Effector memory CD4-positive, alpha-beta T cell (primary cell): ENCODE data around the gene GANAB.
A peak's percentile ranks its signal among the peaks of the same experiment; 100 is the strongest.

Source experiments
- DNase-seq, 3 donors: peaks; one replicate each; pipeline ENCODE4 v3.0.0-alpha.2; 2020
- H3K27ac ChIP-seq: 2 replicates; pipeline ENCODE4 v1.7.0; 2013; ENCODE audit warnings: mild to moderate bottlenecking, low read length, moderate library complexity; ENCODE audit not compliant: insufficient read depth, poor library complexity, severe bottlenecking
- H3K27me3 ChIP-seq: replicated peaks from 2 replicates; pipeline ENCODE4 v1.7.0; 2013; ENCODE audit warnings: mild to moderate bottlenecking, low read length; ENCODE audit not compliant: insufficient read depth, control insufficient read depth, poor library complexity, severe bottlenecking
- H3K36me3 ChIP-seq: 2 replicates; pipeline ENCODE4 v1.7.0; 2013; ENCODE audit warnings: mild to moderate bottlenecking, low read length, moderate library complexity; ENCODE audit not compliant: control insufficient read depth, insufficient read depth
- H3K4me1 ChIP-seq: 2 replicates; pipeline ENCODE4 v1.7.0; 2013; ENCODE audit warnings: low read length, mild to moderate bottlenecking; ENCODE audit not compliant: control insufficient read depth, insufficient read depth, poor library complexity, severe bottlenecking
- H3K4me3 ChIP-seq: 2 replicates; pipeline ENCODE4 v1.7.0; 2013; ENCODE audit warnings: low read length, low read depth, mild to moderate bottlenecking; ENCODE audit not compliant: insufficient read depth, poor library complexity, severe bottlenecking
- H3K9me3 ChIP-seq: 2 replicates; pipeline ENCODE4 v1.7.0; 2013; ENCODE audit warnings: mild to moderate bottlenecking, low read length, moderate library complexity; ENCODE audit not compliant: control insufficient read depth

The GANAB gene

GRCh38 chr11:62612366-62613290 lies 33.8 kb downstream of the GANAB start, which contains the start of the genes EML3 and ROM1:
TSS of gene EML3 (minus strand) at chr11:62612775. CDS start at chr11:62612457, 318 bp downstream.
TSS of gene ROM1 (plus strand) at chr11:62613257. CDS start at chr11:62613282, 25 bp downstream.
- DNase-seq: peak; percentile 74 to 82 (median 80)
- Histone ChIP-seq H3K36me3 (peaks cover 39% of the 10 kb centered on the region), H3K27ac (peak within 1 kb of the TSS; percentile 93), H3K4me1 (peaks cover 17% of the 10 kb centered on the region), H3K27me3 (no peaks in the 10 kb centered on the region), H3K9me3 (no peaks in the 10 kb centered on the region), H3K4me3 (peak within 1 kb of the TSS; percentile 79)

DNA sequence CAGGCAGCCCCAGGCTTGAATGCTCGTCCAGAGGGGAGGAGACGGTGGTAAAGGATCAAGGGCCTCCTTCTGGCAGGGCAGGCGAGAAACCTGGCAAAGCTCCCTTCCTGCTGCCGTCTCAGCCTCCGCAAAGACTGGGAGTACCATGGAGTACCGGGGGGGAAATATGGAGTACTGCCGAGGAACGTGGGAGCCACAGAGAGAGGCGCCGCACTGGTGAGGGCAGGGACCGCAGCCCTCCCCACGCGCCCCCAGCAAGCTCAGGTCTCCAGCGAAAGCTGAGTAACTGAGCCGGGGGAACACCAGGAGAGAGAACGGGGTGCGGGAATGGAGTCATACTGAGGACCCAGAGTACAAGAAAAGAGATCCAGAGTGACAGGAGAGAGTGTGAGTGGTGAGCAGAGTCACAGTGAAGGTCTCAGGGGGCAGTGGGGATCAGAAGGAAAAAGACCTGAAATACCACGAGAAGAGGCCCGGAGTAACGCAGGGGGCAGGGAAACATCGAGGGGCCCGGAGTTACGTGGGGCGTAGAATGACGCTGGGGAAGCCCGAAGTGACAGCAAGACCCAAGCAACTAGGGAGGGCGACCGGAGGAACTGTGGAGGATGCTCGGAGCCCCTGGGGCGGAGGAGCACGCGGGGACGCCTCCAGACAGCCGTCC lies 34.6 kb downstream of the GANAB start:
- Histone ChIP-seq H3K27ac (peak overlapping the region; percentile 93), H3K4me3 (peak overlapping the region; percentile 79), H3K27me3 (no peaks in the 10 kb centered on the region), H3K4me1 (peaks cover 17% of the 10 kb centered on the region), H3K9me3 (no peaks in the 10 kb centered on the region), H3K36me3 (peaks cover 37% of the 10 kb centered on the region)
- peak in 1 of 3 donors; percentile 12 for DNase-seq

DNA sequence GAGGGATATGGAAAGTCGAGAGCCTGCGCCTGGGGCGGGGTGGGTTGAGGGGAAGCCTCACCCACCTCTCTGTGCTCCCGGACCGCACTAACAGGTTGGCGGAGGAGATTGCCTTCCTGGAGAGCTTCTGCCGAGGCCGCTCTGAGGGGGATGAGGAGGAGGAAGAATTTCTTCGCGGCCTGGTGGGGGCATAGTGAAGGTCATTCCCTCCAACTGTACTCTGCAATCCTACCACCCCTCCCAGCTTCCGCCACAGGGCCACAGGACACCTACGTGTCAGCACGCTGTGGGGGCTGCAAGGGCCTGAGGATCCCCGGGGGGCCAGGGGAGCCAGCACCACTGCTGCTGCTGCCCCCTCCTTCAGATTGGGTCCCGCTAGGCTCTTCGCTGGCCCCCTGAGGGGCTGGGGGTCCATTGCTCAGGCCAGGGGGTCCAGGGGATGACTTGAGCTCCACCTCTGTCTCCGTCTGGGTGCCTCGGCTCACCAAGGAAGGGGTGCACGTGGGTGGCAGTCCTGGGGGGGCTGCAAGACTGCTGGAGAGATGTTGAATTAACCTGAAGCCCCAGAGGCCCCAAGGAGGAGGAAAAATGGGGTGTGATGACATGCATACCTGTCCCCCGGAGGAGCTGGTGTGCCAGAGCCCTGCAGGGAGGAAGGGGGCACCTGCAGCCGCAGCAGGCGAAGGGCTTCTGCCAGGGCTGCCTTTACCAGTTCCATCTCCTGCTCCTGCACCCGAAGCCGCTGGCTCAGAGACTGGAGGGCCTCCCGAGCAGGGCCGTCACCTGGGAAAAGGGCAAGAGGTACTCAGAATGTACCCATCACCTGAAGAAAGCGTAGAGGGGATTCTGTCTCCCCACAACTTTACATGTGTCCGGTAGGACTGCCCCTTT lies 35.4 kb downstream of the GANAB start:
- Histone ChIP-seq H3K36me3 (peaks cover 33% of the 10 kb centered on the region), H3K9me3 (no peaks in the 10 kb centered on the region), H3K27me3 (no peaks in the 10 kb centered on the region), H3K4me3 (peak overlapping the region; percentile 79), H3K4me1 (peaks cover 17% of the 10 kb centered on the region), H3K27ac (peak overlapping the region; percentile 93)
- DNase-seq: no peak

DNA sequence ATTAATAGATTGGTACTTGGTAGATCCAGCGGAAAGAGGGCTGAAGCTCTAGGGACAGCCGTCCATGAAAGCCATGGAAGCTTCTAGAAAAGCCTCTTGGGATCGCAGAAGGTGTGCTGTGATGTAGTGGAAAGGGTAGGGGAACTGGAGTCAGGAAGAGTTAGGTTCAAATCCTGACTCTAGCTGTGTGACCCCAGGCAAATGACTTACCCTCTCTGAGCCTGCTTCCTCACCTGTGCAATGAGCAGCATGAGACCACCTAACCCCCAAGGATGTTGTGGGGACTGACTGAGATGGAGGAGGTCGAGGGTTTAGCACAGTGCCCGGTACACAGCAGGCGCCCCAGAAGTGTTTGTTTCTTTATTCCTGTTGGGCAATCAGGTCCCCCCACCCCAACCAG lies 36.0 kb downstream of the GANAB start:
- peaks cover 17% of the 10 kb centered on the region for H3K4me1 ChIP-seq
- no peak overlapping the region for H3K4me3 ChIP-seq
- H3K36me3 ChIP-seq: peaks cover 32% of the 10 kb centered on the region
- H3K27ac ChIP-seq: no peak overlapping the region
- DNase-seq: no peak
- H3K27me3 ChIP-seq: no peaks in the 10 kb centered on the region
- H3K9me3 ChIP-seq: no peaks in the 10 kb centered on the region

- peaks cover 36% of the 10 kb centered on the region for H3K36me3 ChIP-seq
Measured at GRCh38 chr11:62608776-62609175, 37.6 kb downstream of the GANAB start.

DNA sequence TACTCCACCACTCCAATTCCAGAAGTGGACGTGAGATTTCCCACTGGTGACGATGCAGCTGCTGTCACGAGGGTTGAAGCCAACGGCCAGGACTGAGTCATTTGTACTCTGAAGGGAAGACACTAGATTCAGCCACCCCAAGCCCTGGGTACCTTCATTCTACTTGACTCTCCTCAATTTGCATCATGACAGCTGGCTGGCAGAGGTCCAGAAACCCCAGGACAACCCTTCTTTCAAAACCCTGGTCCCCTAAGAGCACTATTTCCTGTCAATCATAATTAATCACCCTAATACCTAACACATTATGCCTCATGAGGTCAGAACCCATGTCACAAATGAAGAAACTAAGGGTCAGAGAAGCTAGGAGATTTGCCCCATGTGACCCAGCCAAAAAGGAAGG lies 38.7 kb downstream of the GANAB start:
- no peak overlapping the region for H3K27ac ChIP-seq
- peaks cover 13% of the 10 kb centered on the region for H3K4me1 ChIP-seq
- H3K4me3 ChIP-seq: no peak overlapping the region
- no peak for DNase-seq
- no peaks in the 10 kb centered on the region for H3K9me3 ChIP-seq
- H3K27me3 ChIP-seq: no peaks in the 10 kb centered on the region
- H3K36me3 ChIP-seq: peaks cover 36% of the 10 kb centered on the region

More at GRCh38 chr11:62608776-62609175, 37.6 kb downstream of the GANAB start:
- Histone ChIP-seq H3K27me3 (no peaks in the 10 kb centered on the region), H3K9me3 (no peaks in the 10 kb centered on the region), H3K4me3 (no peak overlapping the region), H3K4me1 (peaks cover 17% of the 10 kb centered on the region), H3K27ac (no peak overlapping the region)
- DNase-seq: no peak

DNA sequence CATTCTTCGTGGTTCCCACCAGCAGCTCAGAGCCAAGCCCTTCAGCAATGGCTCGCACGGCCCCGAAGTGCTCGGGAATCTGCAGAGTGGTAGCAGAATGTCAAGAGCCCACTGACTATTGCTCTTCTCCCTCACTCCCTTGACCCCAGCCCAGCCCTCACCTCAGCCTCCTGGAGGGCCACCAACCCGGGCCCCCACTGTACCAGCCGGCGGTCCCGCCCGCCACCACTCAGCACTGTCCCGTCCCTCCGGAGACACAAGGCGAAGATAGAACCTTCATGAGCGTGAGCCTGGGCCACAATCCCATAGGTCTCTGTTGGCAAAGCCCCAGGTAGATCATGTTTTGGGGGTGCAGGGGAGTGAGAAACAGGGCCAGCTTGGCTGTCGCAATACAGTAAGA lies 40.5 kb downstream of the GANAB start:
- DNase-seq: no peak
- no peaks in the 10 kb centered on the region for H3K27me3 ChIP-seq
- peaks cover 36% of the 10 kb centered on the region for H3K36me3 ChIP-seq
- H3K9me3 ChIP-seq: no peaks in the 10 kb centered on the region
- H3K27ac ChIP-seq: no peak overlapping the region
- H3K4me3 ChIP-seq: no peak overlapping the region
- H3K4me1 ChIP-seq: peaks cover 12% of the 10 kb centered on the region

DNA sequence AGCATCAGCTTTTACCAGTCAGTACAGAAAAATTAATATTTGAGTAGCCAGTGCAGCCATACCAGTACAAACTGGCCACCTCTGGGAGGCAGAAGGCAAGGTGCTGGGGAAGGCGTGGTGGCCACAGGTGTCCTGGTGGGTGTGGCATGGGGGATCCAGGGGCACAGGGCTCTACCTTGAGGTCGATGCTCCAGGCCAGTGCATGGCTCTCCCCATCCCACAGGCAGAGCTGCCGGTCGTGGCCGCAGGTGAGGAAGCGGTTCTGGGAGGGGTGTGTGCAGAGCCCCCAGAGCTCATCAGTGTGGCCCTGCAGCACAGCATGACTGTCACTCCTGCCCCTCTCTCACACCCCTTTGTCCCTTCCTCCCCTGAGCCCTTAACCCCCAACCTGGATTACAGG lies 40.9 kb downstream of the GANAB start:
- peaks cover 33% of the 10 kb centered on the region for H3K36me3 ChIP-seq
- no peaks in the 10 kb centered on the region for H3K9me3 ChIP-seq
- H3K4me1 ChIP-seq: peaks cover 11% of the 10 kb centered on the region
- no peak overlapping the region for H3K27ac ChIP-seq
- H3K4me3 ChIP-seq: no peak overlapping the region
- H3K27me3 ChIP-seq: no peaks in the 10 kb centered on the region
- DNase-seq: no peak

GRCh38 chr11:62604460-62605120 lies 41.8 kb downstream of the GANAB start:
- peaks cover 27% of the 10 kb centered on the region for H3K36me3 ChIP-seq
- H3K9me3 ChIP-seq: no peaks in the 10 kb centered on the region

More at GRCh38 chr11:62604460-62605120, 41.8 kb downstream of the GANAB start:
- no peaks in the 10 kb centered on the region for H3K27me3 ChIP-seq
- no peak overlapping the region for H3K27ac ChIP-seq
- no peak for DNase-seq
- no peak overlapping the region for H3K4me3 ChIP-seq
- H3K4me1 ChIP-seq: peaks cover 16% of the 10 kb centered on the region
